HG02763 (cell line): Measurements from ENCODE around the gene RAD51B.
"Not testable (repeated sequence)": the region's sequence is repeated elsewhere in the genome, so short reads cannot be mapped to it uniquely, and the experiment has no call there.

ENCODE experiments used
- ATAC-seq: cut with Tn5 transposase; IDR thresholded peaks from one replicate; pipeline ENCODE4 v1.9.1; 2021; ENCODE audit warnings: mild to moderate bottlenecking, moderate library complexity; ENCODE audit not compliant: unreplicated experiment

The RAD51B gene

GRCh38 chr14:68696266-68696665, 876.7 kb downstream of the RAD51B start:
- ATAC-seq, result no peak

GRCh38 chr14:68696721-68697495, 877.3 kb downstream of the RAD51B start:
- ATAC-seq, result no peak

- ATAC-seq, result not testable (repeated sequence)
Measured at GRCh38 chr14:68698773-68699172, 879.2 kb downstream of the RAD51B start.

GRCh38 chr14:68701001-68701741, 881.6 kb downstream of the RAD51B start:
- no peak for ATAC-seq

- ATAC-seq, result no peak
Measured at GRCh38 chr14:68702135-68702534, 882.6 kb downstream of the RAD51B start.

- ATAC-seq, result no peak
Measured at GRCh38 chr14:68702578-68702977, 883.0 kb downstream of the RAD51B start.

- ATAC-seq, result no peak
Measured at GRCh38 chr14:68703093-68703492, 883.5 kb downstream of the RAD51B start.

- ATAC-seq, result no peak
Measured at GRCh38 chr14:68704736-68705720, 885.4 kb downstream of the RAD51B start.

- ATAC-seq, result no peak
Measured at GRCh38 chr14:68705741-68706283, 886.2 kb downstream of the RAD51B start.

GRCh38 chr14:68707482-68707881, 887.9 kb downstream of the RAD51B start:
- ATAC-seq, result no peak

GRCh38 chr14:68708343-68708742, 888.8 kb downstream of the RAD51B start:
- no peak for ATAC-seq

- ATAC-seq, result no peak
Measured at GRCh38 chr14:68709007-68709406, 889.4 kb downstream of the RAD51B start.

GRCh38 chr14:68710776-68711175, 891.2 kb downstream of the RAD51B start:
- ATAC-seq, result no peak

- no peak for ATAC-seq
Measured at GRCh38 chr14:68711561-68712309, 892.2 kb downstream of the RAD51B start.

- ATAC-seq, result no peak
Measured at GRCh38 chr14:68712703-68713370, 893.3 kb downstream of the RAD51B start.

- no peak for ATAC-seq
Measured at GRCh38 chr14:68713782-68714181, 894.2 kb downstream of the RAD51B start.

GRCh38 chr14:68714991-68715924, 895.7 kb downstream of the RAD51B start:
- no peak for ATAC-seq

- no peak for ATAC-seq
Measured at GRCh38 chr14:68716698-68717097, 897.1 kb downstream of the RAD51B start.
